MM.1S (cell line): Measurements from ENCODE around the gene SRGAP3.

Experiments used
- DNase-seq: peaks from one replicate; pipeline ENCODE4 v3.0.0-alpha.2; 2015
- H2AFZ ChIP-seq: fragments of 300-600 bp; sonication (generic); 2 replicates; pipeline ENCODE4 v1.6.0; 2016; ENCODE audit warnings: antibody characterized with exemption, low read length
- H3F3A ChIP-seq: fragments of 300-600 bp; sonication (generic); 2 replicates; pipeline ENCODE4 v1.6.1; 2016; ENCODE audit warnings: mild to moderate bottlenecking, antibody characterized with exemption, low read length, moderate library complexity, mixed read lengths; ENCODE audit not compliant: insufficient read depth
- H3K27ac ChIP-seq: fragments of 300-600 bp; sonication (generic); 2 replicates; pipeline ENCODE4 v1.5.1; 2016; ENCODE audit warnings: mild to moderate bottlenecking, low read length
- H3K27me3 ChIP-seq: fragments of 300-600 bp; sonication (generic); replicated peaks from 2 replicates; pipeline ENCODE4 v1.6.0; 2016; ENCODE audit warnings: low read length; ENCODE audit not compliant: insufficient read depth
- H3K36me3 ChIP-seq: fragments of 300-600 bp; sonication (generic); replicated peaks from 2 replicates; pipeline ENCODE4 v1.6.1; 2016; ENCODE audit warnings: mild to moderate bottlenecking, low read length, mixed read lengths; ENCODE audit not compliant: insufficient read depth
- H3K4me1 ChIP-seq: fragments of 300-600 bp; sonication (generic); 2 replicates; pipeline ENCODE4 v1.6.1; 2016; ENCODE audit warnings: low read length, mixed read lengths
- H3K4me2 ChIP-seq: fragments of 300-600 bp; sonication (generic); 2 replicates; pipeline ENCODE4 v1.6.0; 2016; ENCODE audit warnings: low read depth, low read length
- H3K4me3 ChIP-seq: fragments of 300-600 bp; sonication (generic); 2 replicates; pipeline ENCODE4 v1.5.1; 2016; ENCODE audit warnings: low read length, mixed read lengths
- H3K79me2 ChIP-seq: fragments of 300-600 bp; sonication (generic); 2 replicates; pipeline ENCODE4 v1.6.1; 2016; ENCODE audit warnings: mixed run types, low read length, mixed read lengths
- H3K9ac ChIP-seq: fragments of 300-600 bp; sonication (generic); 2 replicates; pipeline ENCODE4 v1.6.1; 2016; ENCODE audit warnings: low read length, mixed read lengths
- H3K9me2 ChIP-seq: fragments of 300-600 bp; sonication (generic); replicated peaks from 2 replicates; pipeline ENCODE4 v1.6.1; 2016; ENCODE audit warnings: mild to moderate bottlenecking, low read length, mixed read lengths; ENCODE audit not compliant: insufficient read depth
- H3K9me3 ChIP-seq: fragments of 300-600 bp; sonication (generic); replicated peaks from 2 replicates; pipeline ENCODE4 v1.6.1; 2016; ENCODE audit warnings: mild to moderate bottlenecking, low read length, mixed read lengths; ENCODE audit not compliant: insufficient read depth
- H4K20me1 ChIP-seq: fragments of 300-600 bp; sonication (generic); 2 replicates; pipeline ENCODE4 v1.6.1; 2016; ENCODE audit warnings: mild to moderate bottlenecking, low read length, moderate library complexity, mixed read lengths; ENCODE audit not compliant: insufficient read depth
- CTCF ChIP-seq: fragments of 300-600 bp; sonication (generic); IDR thresholded peaks from 2 replicates; pipeline ENCODE4 v1.5.1; 2016; ENCODE audit warnings: antibody characterized with exemption, low read length, mixed read lengths
- EZH2 ChIP-seq: fragments of 300-600 bp; sonication (generic); optimal IDR thresholded peaks from 2 replicates; pipeline ENCODE3; 2017; ENCODE audit warnings: low read depth, mild to moderate bottlenecking, antibody characterized with exemption, low read length, mixed read lengths
- EZH2phosphoT487 ChIP-seq: fragments of 300-600 bp; sonication (generic); IDR thresholded peaks from 2 replicates; pipeline ENCODE4 v1.6.1; 2018; ENCODE audit warnings: antibody characterized with exemption, low read length

The SRGAP3 gene

GRCh38 chr3:9193633-9194195 lies 55.7 kb downstream of the SRGAP3 start:
- no peaks in the 10 kb centered on the region for H3K9me3 ChIP-seq
- no peak overlapping the region for H3K4me2 ChIP-seq
- no peaks in the 10 kb centered on the region for H3F3A ChIP-seq
- no peak overlapping the region for H3K9ac ChIP-seq
- TF ChIP-seq EZH2phosphoT487 (no peak), EZH2 (no peak), CTCF (no peak)
- H4K20me1 ChIP-seq: no peaks in the 10 kb centered on the region
- no peaks in the 10 kb centered on the region for H3K36me3 ChIP-seq
- H3K27ac ChIP-seq: no peak overlapping the region
- H3K4me3 ChIP-seq: no peak overlapping the region
- no peak for DNase-seq
- no peaks in the 10 kb centered on the region for H3K9me2 ChIP-seq
- no peak overlapping the region for H2AFZ ChIP-seq
- no peaks in the 10 kb centered on the region for H3K79me2 ChIP-seq
- H3K27me3 ChIP-seq: no peaks in the 10 kb centered on the region
- H3K4me1 ChIP-seq: no peaks in the 10 kb centered on the region

- H3K9me3 ChIP-seq: no peaks in the 10 kb centered on the region
- H3F3A ChIP-seq: no peaks in the 10 kb centered on the region
- no peaks in the 10 kb centered on the region for H3K79me2 ChIP-seq
- no peak overlapping the region for H3K9ac ChIP-seq
- no peak overlapping the region for H2AFZ ChIP-seq
- no peaks in the 10 kb centered on the region for H4K20me1 ChIP-seq
- H3K9me2 ChIP-seq: no peaks in the 10 kb centered on the region
- H3K4me1 ChIP-seq: no peaks in the 10 kb centered on the region
- no peak for TF ChIP-seq EZH2phosphoT487
- TF ChIP-seq CTCF: no peak
- no peak for TF ChIP-seq EZH2
- H3K4me3 ChIP-seq: no peak overlapping the region
- no peak overlapping the region for H3K4me2 ChIP-seq
- H3K27ac ChIP-seq: no peak overlapping the region
- H3K36me3 ChIP-seq: no peaks in the 10 kb centered on the region
- H3K27me3 ChIP-seq: no peaks in the 10 kb centered on the region
- no peak for DNase-seq
Measured at GRCh38 chr3:9193211-9193610, 56.2 kb downstream of the SRGAP3 start.

- Histone ChIP-seq H3K9ac (no peak overlapping the region), H3K4me2 (no peak overlapping the region), H3K4me3 (no peak overlapping the region), H3K9me2 (no peaks in the 10 kb centered on the region), H3K27ac (no peak overlapping the region), H3K4me1 (no peaks in the 10 kb centered on the region), H2AFZ (no peak overlapping the region), H3K79me2 (no peaks in the 10 kb centered on the region), H3K9me3 (no peaks in the 10 kb centered on the region), H4K20me1 (no peaks in the 10 kb centered on the region), H3K27me3 (no peaks in the 10 kb centered on the region), H3F3A (no peaks in the 10 kb centered on the region), H3K36me3 (no peaks in the 10 kb centered on the region)
- no peak for TF ChIP-seq CTCF
- TF ChIP-seq EZH2: no peak
- no peak for TF ChIP-seq EZH2phosphoT487
- DNase-seq: no peak
Measured at GRCh38 chr3:9192248-9193025, 57.0 kb downstream of the SRGAP3 start.
